Duodenal mucosa (tissue), 2 donors: Measurements from ENCODE around the gene ELAVL1.

Experiments
- H3K27ac ChIP-seq: one replicate; pipeline ENCODE4 v1.7.0; 2013; ENCODE audit warnings: low read depth, low read length
- H3K27me3 ChIP-seq, 2 donors: one replicate each; pipeline ENCODE4 v1.7.0; 2013; ENCODE audit warnings: low read length in 2 of 2, control low read depth in 1 of 2; ENCODE audit not compliant: insufficient read depth in 2 of 2, control insufficient read depth in 1 of 2
- H3K36me3 ChIP-seq, 2 donors: one replicate each; pipeline ENCODE4 v1.7.0; 2013; ENCODE audit warnings: low read length in 2 of 2, control low read depth in 1 of 2; ENCODE audit not compliant: insufficient read depth in 2 of 2, control insufficient read depth in 1 of 2
- H3K4me1 ChIP-seq, 2 donors: one replicate each; pipeline ENCODE4 v1.7.0; 2013; ENCODE audit warnings: low read length in 2 of 2, control low read depth in 1 of 2; ENCODE audit not compliant: insufficient read depth in 2 of 2, control insufficient read depth in 1 of 2
- H3K4me3 ChIP-seq, 2 donors: one replicate each; pipeline ENCODE4 v1.7.0; 2013; ENCODE audit warnings: low read length in 2 of 2, low read depth in 1 of 2
- H3K9ac ChIP-seq, 2 donors: one replicate each; pipeline ENCODE4 v1.7.0; 2013; ENCODE audit warnings: low read length in 2 of 2, low read depth in 1 of 2
- H3K9me3 ChIP-seq, 2 donors: one replicate each; pipeline ENCODE4 v1.7.0; 2013; ENCODE audit warnings: low read length in 2 of 2, control low read depth in 1 of 2; ENCODE audit not compliant: control insufficient read depth in 1 of 2

Gene ELAVL1

GRCh38 chr19:8022275-8022674 is 16.8 kb upstream of the ELAVL1 start:
- no peak overlapping the region for H3K4me3 ChIP-seq
- H3K27ac ChIP-seq: no peak overlapping the region
- H3K36me3 ChIP-seq: no peaks in the 10 kb centered on the region
- no peaks in the 10 kb centered on the region for H3K9me3 ChIP-seq
- no peaks in the 10 kb centered on the region for H3K27me3 ChIP-seq
- peaks cover 9 to 14% of the 10 kb centered on the region in 2 donors for H3K4me1 ChIP-seq
- H3K9ac ChIP-seq: no peak overlapping the region

- H3K36me3 ChIP-seq: no peaks in the 10 kb centered on the region
- no peak overlapping the region for H3K27ac ChIP-seq
- no peaks in the 10 kb centered on the region for H3K27me3 ChIP-seq
- H3K9me3 ChIP-seq: no peaks in the 10 kb centered on the region
- peaks cover 5 to 14% of the 10 kb centered on the region in 2 donors for H3K4me1 ChIP-seq
- no peak overlapping the region for H3K9ac ChIP-seq
- H3K4me3 ChIP-seq: no peak overlapping the region
These were observed 15.9 kb upstream of the ELAVL1 start for GRCh38 chr19:8021374-8021773.

- peaks cover 5 to 13% of the 10 kb centered on the region in 2 donors for H3K4me1 ChIP-seq
- no peaks in the 10 kb centered on the region for H3K9me3 ChIP-seq
- no peak overlapping the region for H3K27ac ChIP-seq
- no peak overlapping the region for H3K4me3 ChIP-seq
- H3K27me3 ChIP-seq: no peaks in the 10 kb centered on the region
- no peaks in the 10 kb centered on the region for H3K36me3 ChIP-seq
- H3K9ac ChIP-seq: no peak overlapping the region
These were observed 15.2 kb upstream of the ELAVL1 start for GRCh38 chr19:8020681-8021080.

GRCh38 chr19:8017808-8018207 is 12.4 kb upstream of the ELAVL1 start:
- Histone ChIP-seq H3K36me3 (no peaks in the 10 kb centered on the region), H3K4me3 (no peak overlapping the region), H3K27ac (no peak overlapping the region), H3K4me1 (peaks cover 0 to 8% of the 10 kb centered on the region in 2 donors), H3K9me3 (no peaks in the 10 kb centered on the region), H3K27me3 (no peaks in the 10 kb centered on the region), H3K9ac (no peak overlapping the region)

GRCh38 chr19:8004723-8005513 is 523 bp downstream of the ELAVL1 start:
- peak overlapping the region; percentile 32 for H3K27ac ChIP-seq
- peak overlapping the region; percentile 76 to 81 for H3K9ac ChIP-seq
- peaks cover 28 to 38% of the 10 kb centered on the region in 2 donors for H3K4me1 ChIP-seq
- H3K27me3 ChIP-seq: no peaks in the 10 kb centered on the region
- H3K36me3 ChIP-seq: peaks cover 0 to 7% of the 10 kb centered on the region in 2 donors
- no peaks in the 10 kb centered on the region for H3K9me3 ChIP-seq
- H3K4me3 ChIP-seq: peak overlapping the region; percentile 77 to 91

GRCh38 chr19:8004001-8004400 is 1.4 kb downstream of the ELAVL1 start:
- Histone ChIP-seq H3K36me3 (peaks cover 0 to 12% of the 10 kb centered on the region in 2 donors), H3K4me3 (peak overlapping the region; percentile 77 to 91), H3K27me3 (no peaks in the 10 kb centered on the region), H3K4me1 (peaks cover 28 to 38% of the 10 kb centered on the region in 2 donors), H3K9me3 (no peaks in the 10 kb centered on the region), H3K9ac (peak overlapping the region; percentile 76 to 81), H3K27ac (no peak overlapping the region)

- peaks cover 28 to 41% of the 10 kb centered on the region in 2 donors for H3K4me1 ChIP-seq
- H3K9me3 ChIP-seq: no peaks in the 10 kb centered on the region
- H3K4me3 ChIP-seq: peak overlapping the region; percentile 53 to 57
- peak overlapping the region; percentile 41 for H3K27ac ChIP-seq
- H3K9ac ChIP-seq: peak overlapping the region; percentile 31 to 48
- H3K27me3 ChIP-seq: no peaks in the 10 kb centered on the region
- peaks cover 0 to 12% of the 10 kb centered on the region in 2 donors for H3K36me3 ChIP-seq
These were observed 3.2 kb downstream of the ELAVL1 start for GRCh38 chr19:8001995-8002849.

GRCh38 chr19:8001651-8001994 is 3.8 kb downstream of the ELAVL1 start:
- peaks cover 28 to 41% of the 10 kb centered on the region in 2 donors for H3K4me1 ChIP-seq
- H3K27me3 ChIP-seq: no peaks in the 10 kb centered on the region
- H3K36me3 ChIP-seq: peaks cover 0 to 12% of the 10 kb centered on the region in 2 donors
- H3K9ac ChIP-seq: peak overlapping the region; percentile 31 to 48
- H3K27ac ChIP-seq: peak overlapping the region; percentile 41
- peak overlapping the region; percentile 53 to 57 for H3K4me3 ChIP-seq
- no peaks in the 10 kb centered on the region for H3K9me3 ChIP-seq

GRCh38 chr19:8000298-8001038 is 5.0 kb downstream of the ELAVL1 start:
- Histone ChIP-seq H3K9ac (no peak overlapping the region), H3K4me3 (no peak overlapping the region), H3K9me3 (no peaks in the 10 kb centered on the region), H3K27me3 (no peaks in the 10 kb centered on the region), H3K27ac (no peak overlapping the region), H3K4me1 (peaks cover 28 to 37% of the 10 kb centered on the region in 2 donors), H3K36me3 (peaks cover 0 to 12% of the 10 kb centered on the region in 2 donors)
